Measurements from ENCODE around the gene PDXDC1.

GRCh38 chr16:15032547-15033308 is 57.9 kb downstream of the PDXDC1 start:
- TF ChIP-seq CTCF (IDR thresholded peaks at IDR 0.05) (no peak), POLR2A (IDR thresholded peaks at IDR 0.05) (no peak)

Data from heart left ventricle (tissue), 13 donors.